OCI-LY3 (cell line): Measurements from ENCODE around the gene CES1.
"Not testable (repeated sequence)": the region's sequence is repeated elsewhere in the genome, so short reads cannot be mapped to it uniquely, and the experiment has no call there.

Source experiments
- CTCF ChIP-seq: fragments of 200-600, 300-600 bp; sonication (generic); IDR thresholded peaks from 2 replicates; pipeline ENCODE4 v1.5.1; 2014; ENCODE audit warnings: antibody characterized with exemption, low read length, low read depth
- EZH2phosphoT487 ChIP-seq: fragments of 200-600 bp; shearing (Covaris generic); IDR thresholded peaks from 2 replicates; pipeline ENCODE4 v1.6.1; 2018; ENCODE audit warnings: antibody characterized with exemption, mixed run types, low read depth

DNA sequence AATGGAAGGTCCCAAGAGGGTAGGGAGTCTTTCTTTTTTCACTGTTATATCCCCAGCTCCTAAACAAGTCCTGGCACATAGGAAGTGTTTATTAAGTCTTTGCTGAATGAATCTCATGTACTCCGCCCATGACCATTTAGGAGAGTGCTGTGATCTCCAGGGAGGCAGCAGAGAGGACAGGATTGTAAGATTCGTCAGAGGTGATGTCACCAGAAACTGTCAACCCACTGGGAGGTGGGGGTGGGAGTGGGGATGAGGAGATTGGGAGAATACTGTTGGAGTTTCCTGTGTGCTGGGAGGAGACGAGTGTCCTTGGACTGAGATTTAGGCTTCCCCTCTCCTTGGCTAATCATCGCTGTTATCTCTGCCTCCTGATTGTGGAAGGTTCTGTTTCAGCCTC, 16.7 kb downstream of the CES1 start:
- not testable (repeated sequence) for TF ChIP-seq CTCF, EZH2phosphoT487
